SU-DHL-6 (cell line): ENCODE measurements around the gene SLC39A11.

Experiments
- EZH2phosphoT487 ChIP-seq: fragments of 200-600 bp; sonication (generic), shearing (Covaris generic); conservative IDR thresholded peaks from 2 replicates; pipeline ENCODE4 v1.6.1; 2018; ENCODE audit warnings: mild to moderate bottlenecking, antibody characterized with exemption, low read length, moderate library complexity, mixed read lengths
- TF ChIP-seq, protein P1 (sequence below): fragments of 200-600 bp; sonication (generic); IDR thresholded peaks from one replicate; pipeline ENCODE4 v1.5.1; 2017; ENCODE audit warnings: antibody characterized with exemption, mild to moderate bottlenecking, low read length, moderate library complexity; ENCODE audit not compliant: insufficient read depth, poor library complexity, severe bottlenecking

DNA sequence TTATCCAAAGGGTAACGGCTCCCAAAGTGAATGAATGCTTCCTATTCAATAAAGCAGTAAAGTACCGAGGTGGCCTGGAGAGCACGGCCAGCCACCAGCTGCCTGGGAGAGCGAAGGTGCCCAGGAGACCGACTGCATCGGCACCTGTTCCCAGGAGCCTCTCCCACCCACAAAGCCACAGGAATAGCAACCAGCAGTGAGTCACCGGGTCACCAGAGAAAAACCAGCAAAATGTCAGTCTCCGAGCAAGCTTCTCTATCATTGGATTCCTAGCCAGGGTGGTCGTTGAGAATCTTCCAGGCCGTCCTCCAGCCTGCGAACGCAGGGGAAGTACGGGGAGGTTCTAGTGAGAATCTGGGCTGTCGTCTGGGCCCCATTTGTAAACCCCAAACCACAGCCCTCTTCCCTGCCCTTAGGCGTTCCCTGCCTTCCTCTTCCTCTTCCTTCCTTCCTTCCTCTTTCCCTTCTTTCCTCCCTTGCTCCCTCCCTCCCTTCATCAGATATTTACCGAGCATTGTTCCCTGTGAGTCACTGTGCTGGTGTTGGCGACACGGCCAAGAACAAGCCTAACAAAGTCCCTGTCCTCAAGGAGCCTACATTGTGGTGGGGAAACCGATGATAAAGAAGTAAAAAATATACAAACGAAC is 114.6 kb downstream of the SLC39A11 start:
- TF ChIP-seq, protein P1, sequence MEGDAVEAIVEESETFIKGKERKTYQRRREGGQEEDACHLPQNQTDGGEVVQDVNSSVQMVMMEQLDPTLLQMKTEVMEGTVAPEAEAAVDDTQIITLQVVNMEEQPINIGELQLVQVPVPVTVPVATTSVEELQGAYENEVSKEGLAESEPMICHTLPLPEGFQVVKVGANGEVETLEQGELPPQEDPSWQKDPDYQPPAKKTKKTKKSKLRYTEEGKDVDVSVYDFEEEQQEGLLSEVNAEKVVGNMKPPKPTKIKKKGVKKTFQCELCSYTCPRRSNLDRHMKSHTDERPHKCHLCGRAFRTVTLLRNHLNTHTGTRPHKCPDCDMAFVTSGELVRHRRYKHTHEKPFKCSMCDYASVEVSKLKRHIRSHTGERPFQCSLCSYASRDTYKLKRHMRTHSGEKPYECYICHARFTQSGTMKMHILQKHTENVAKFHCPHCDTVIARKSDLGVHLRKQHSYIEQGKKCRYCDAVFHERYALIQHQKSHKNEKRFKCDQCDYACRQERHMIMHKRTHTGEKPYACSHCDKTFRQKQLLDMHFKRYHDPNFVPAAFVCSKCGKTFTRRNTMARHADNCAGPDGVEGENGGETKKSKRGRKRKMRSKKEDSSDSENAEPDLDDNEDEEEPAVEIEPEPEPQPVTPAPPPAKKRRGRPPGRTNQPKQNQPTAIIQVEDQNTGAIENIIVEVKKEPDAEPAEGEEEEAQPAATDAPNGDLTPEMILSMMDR: no peak
- no peak for TF ChIP-seq EZH2phosphoT487
